Activated CD8-positive, alpha-beta memory T cell treated with anti-CD3 and anti-CD28 coated beads, Interleukin-2, amount 50 U/mL, for 48 hours (primary cell): ENCODE results near the gene SLIT1.

Source experiments
- DNase-seq: peaks from one replicate; pipeline ENCODE4 v3.0.0-alpha.2; 2020

SLIT1 gene

DNA sequence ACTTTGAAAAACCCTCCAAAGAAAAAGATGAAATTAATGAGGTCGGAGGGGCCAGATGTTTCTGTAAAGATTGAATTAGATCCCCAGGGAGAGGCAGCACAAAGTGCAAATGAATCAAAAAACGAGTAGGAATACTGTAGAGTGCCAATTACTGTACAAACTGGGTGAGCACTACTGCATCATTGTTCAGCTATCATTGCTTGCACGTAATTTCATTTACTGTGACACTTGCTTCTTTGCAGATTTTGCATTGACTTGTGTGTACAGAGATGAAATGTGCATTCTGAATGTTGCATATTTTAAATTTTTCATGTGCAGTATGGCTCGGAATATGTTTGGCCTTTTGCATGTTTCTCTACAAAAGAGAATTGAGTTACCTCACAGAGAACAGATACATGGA lies 230.0 kb downstream of the SLIT1 start:
- DNase-seq, result no peak

DNA sequence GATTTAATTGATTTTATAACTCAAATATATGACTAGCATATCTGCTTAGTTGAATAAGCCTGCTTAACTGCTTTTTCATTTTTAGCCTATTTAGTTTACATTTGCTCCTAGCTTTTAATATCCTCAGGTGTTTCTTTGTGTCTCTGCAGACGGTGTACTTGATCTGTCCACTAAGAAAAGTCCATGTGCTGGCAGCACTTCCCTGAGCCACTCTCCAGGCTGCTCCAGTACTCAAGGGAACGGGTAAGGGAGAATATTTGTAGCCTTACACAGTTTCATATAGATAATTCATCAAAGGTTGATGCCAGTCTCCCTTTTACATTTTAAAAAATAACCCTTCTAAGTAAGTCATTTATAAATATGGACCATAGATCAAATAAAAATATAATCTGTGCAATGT lies 233.8 kb downstream of the SLIT1 start:
- DNase-seq, result no peak

DNA sequence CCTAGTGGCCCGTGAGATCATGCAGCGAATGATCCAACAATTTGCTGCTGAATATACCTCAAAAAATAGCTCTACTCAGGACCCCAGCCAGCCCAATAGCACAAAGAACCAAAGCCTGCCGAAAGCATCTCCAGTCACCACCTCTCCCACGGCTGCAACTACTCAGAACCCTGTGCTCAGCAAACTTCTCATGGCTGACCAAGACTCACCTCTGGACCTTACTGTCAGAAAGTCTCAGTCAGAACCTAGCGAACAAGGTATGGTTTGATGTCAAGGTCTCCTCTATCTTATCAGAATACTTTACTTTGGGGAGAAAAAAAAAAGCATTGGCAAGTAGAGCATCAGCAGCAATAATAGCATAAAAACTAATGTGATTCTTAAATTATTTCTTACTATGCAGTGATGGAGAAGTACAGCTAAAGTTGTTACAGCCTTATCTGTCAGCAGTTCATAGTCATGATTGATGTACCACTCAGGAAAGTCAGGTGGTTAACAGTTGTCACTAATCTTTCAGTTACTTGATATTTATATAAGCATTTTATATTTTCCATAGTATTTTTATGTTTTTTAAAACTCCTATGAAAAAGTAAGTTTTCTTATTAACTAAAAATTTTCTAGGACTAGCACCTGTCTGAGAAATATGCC lies 236.6 kb downstream of the SLIT1 start:
- DNase-seq, result no peak
